Measurements from ENCODE around the gene CDH5. TPM values are rescaled to one million over a fixed set of nuclear protein-coding genes. Genes with fewer than 3 reads are reported as not detected.

The CDH5 gene
- polyA plus RNA-seq, 1 donor (not counting 4 experiments of a cell fraction or from before 2014, with no cell fraction given) = 0.05 TPM

GRCh38 chr16:66355526-66355925 lies 11.0 kb upstream of the CDH5 start:
- dilution Hi-C loops (cut with MboI; ENCODE audit: extremely low pct_ligation_motif_present, low sequenced_read_pairs) = no loop called here
- H3K4me3 ChIP-seq (ENCODE audit: control insufficient read depth in 2 of 3, extremely low read depth in 1 of 3, insufficient read depth in 2 of 3, low read depth in 1 of 3, low read length in 3 of 3) = no peak overlapping the region
- H3K9ac ChIP-seq (ENCODE audit: control insufficient read depth, extremely low read depth, insufficient read depth, low read length) = no peak overlapping the region
- no peaks in the 10 kb centered on the region for H4K20me1 ChIP-seq (ENCODE audit: control insufficient read depth, extremely low read depth, insufficient read depth, low read length)
- no peak overlapping the region for H3K27ac ChIP-seq (ENCODE audit: control insufficient read depth, insufficient read depth, low read length)
- no peak for TF ChIP-seq EZH2 (IDR thresholded peaks at IDR 0.05; ENCODE audit: low read length)
- no peak for TF ChIP-seq CTCF (optimal IDR thresholded peaks at IDR 0.05 in 1 of 3, IDR thresholded peaks at IDR 0.05 in 1 of 3, conservative IDR thresholded peaks at IDR 0.05 in 1 of 3; ENCODE audit: extremely low read depth in 1 of 3, insufficient read depth in 2 of 3, low read length in 3 of 3)
- no peak overlapping the region for H3K4me2 ChIP-seq (ENCODE audit: control insufficient read depth, extremely low read depth, insufficient read depth, low read depth, low read length)
- H3K36me3 ChIP-seq (ENCODE audit: control insufficient read depth in 2 of 2, extremely low read depth in 1 of 2, insufficient read depth in 2 of 2, low read length in 2 of 2) = no peaks in the 10 kb centered on the region
- no peaks in the 10 kb centered on the region for H3K9me1 ChIP-seq (ENCODE audit: control insufficient read depth, extremely low read depth, insufficient read depth, low read length)
- DNase-seq (ENCODE audit: low read depth, low spot score) (no peak), FAIRE-seq (no peak)
- H2AFZ ChIP-seq (ENCODE audit: control insufficient read depth, low read length) = no peak overlapping the region
- H3K27me3 ChIP-seq (ENCODE audit: control insufficient read depth, extremely low read depth, insufficient read depth, low read length) = peaks cover 20% of the 10 kb centered on the region
- peaks cover 36% of the 10 kb centered on the region for H3K4me1 ChIP-seq (ENCODE audit: control insufficient read depth, extremely low read depth, insufficient read depth, low read length)
- no peaks in the 10 kb centered on the region for H3K9me3 ChIP-seq (ENCODE audit: control insufficient read depth, low read depth, low read length)
- no peaks in the 10 kb centered on the region for H3K79me2 ChIP-seq (ENCODE audit: control insufficient read depth, insufficient read depth, low read length)

GRCh38 chr16:66357523-66357928 lies 9.0 kb upstream of the CDH5 start:
- H3K9me3 ChIP-seq (ENCODE audit: control insufficient read depth, low read depth, low read length) = no peaks in the 10 kb centered on the region
- no peak overlapping the region for H3K4me2 ChIP-seq (ENCODE audit: control insufficient read depth, extremely low read depth, insufficient read depth, low read depth, low read length)
- TF ChIP-seq CTCF (optimal IDR thresholded peaks at IDR 0.05 in 1 of 3, IDR thresholded peaks at IDR 0.05 in 1 of 3, conservative IDR thresholded peaks at IDR 0.05 in 1 of 3; ENCODE audit: extremely low read depth in 1 of 3, insufficient read depth in 2 of 3, low read length in 3 of 3) (peak; percentile 63 to 87 (median 63)), EZH2 (IDR thresholded peaks at IDR 0.05; ENCODE audit: low read length) (no peak)
- FAIRE-seq (peak; percentile 89), DNase-seq (ENCODE audit: low read depth, low spot score) (peak; percentile 57)
- H4K20me1 ChIP-seq (ENCODE audit: control insufficient read depth, extremely low read depth, insufficient read depth, low read length) = no peaks in the 10 kb centered on the region
- H3K79me2 ChIP-seq (ENCODE audit: control insufficient read depth, insufficient read depth, low read length) = no peaks in the 10 kb centered on the region
- no peaks in the 10 kb centered on the region for H3K36me3 ChIP-seq (ENCODE audit: control insufficient read depth in 2 of 2, extremely low read depth in 1 of 2, insufficient read depth in 2 of 2, low read length in 2 of 2)
- dilution Hi-C loops (cut with MboI; ENCODE audit: extremely low pct_ligation_motif_present, low sequenced_read_pairs) = no loop called here
- peaks cover 14% of the 10 kb centered on the region for H3K27me3 ChIP-seq (ENCODE audit: control insufficient read depth, extremely low read depth, insufficient read depth, low read length)
- no peak overlapping the region for H2AFZ ChIP-seq (ENCODE audit: control insufficient read depth, low read length)
- H3K9ac ChIP-seq (ENCODE audit: control insufficient read depth, extremely low read depth, insufficient read depth, low read length) = no peak overlapping the region
- H3K4me3 ChIP-seq (ENCODE audit: control insufficient read depth in 2 of 3, extremely low read depth in 1 of 3, insufficient read depth in 2 of 3, low read depth in 1 of 3, low read length in 3 of 3) = no peak overlapping the region
- H3K9me1 ChIP-seq (ENCODE audit: control insufficient read depth, extremely low read depth, insufficient read depth, low read length) = no peaks in the 10 kb centered on the region
- no peak overlapping the region for H3K27ac ChIP-seq (ENCODE audit: control insufficient read depth, insufficient read depth, low read length)
- peaks cover 36% of the 10 kb centered on the region for H3K4me1 ChIP-seq (ENCODE audit: control insufficient read depth, extremely low read depth, insufficient read depth, low read length)

All from keratinocyte (primary cell).